K562 (cell line): Measurements from ENCODE around the gene TYRO3. TPM values are rescaled to one million over a fixed set of nuclear protein-coding genes. Genes with fewer than 3 reads are reported as not detected.

Experiments used
- ZNF318 ChIP-seq, 2 experiments: fragments of 450-650 bp; IDR thresholded peaks; 2 replicates each; pipeline ENCODE4 v1.6.1; 2016; ENCODE audit warnings: mild to moderate bottlenecking in 2 of 2, borderline replicate concordance in 1 of 2, low read depth in 1 of 2, moderate library complexity in 1 of 2
- polyA plus RNA-seq, 8 experiments: library from polyadenylated mRNA; depleted of rRNA in 4 of 8; stranded (reverse) in 5 of 8; unstranded in 3 of 8; fragments of >200 nt; fragmentation: Nextera tagmentation in 2 of 8; fragmentation: Illumina TruSeq in 1 of 8; extraction: Ambion mirVana in 2 of 8; extraction: Trizol in 1 of 8; gene quantifications; 2 replicates each; pipeline versions ENCODE4 v1.2.1 to v1.2.3, GENCODE V29; 2011 to 2014; ENCODE audit warnings: inconsistent platforms in 1 of 8, missing spikeins in 1 of 8
- total RNA-seq, 7 experiments: library from RNA; depleted of rRNA in 6 of 7; stranded (reverse); fragments of >200 nt in 6 of 7; fragmentation: Illumina TruSeq in 2 of 7; extraction: Trizol in 2 of 7; gene quantifications; 2 replicates each; pipeline versions ENCODE4 v1.2.1 to v1.2.3, GENCODE V29; 2011 to 2021; ENCODE audit warnings: low replicate concordance in 1 of 7

Gene TYRO3
- total and polyA plus RNA-seq, 9 of the 15 experiments (the other 6 are each of a cell fraction or from before 2014, with no cell fraction given): 2.6 to 39.6 (median 18.6) TPM

- no peak for TF ChIP-seq ZNF318 (IDR thresholded peaks at IDR 0.05; ENCODE audit: borderline replicate concordance in 1 of 2, low read depth in 1 of 2)
Measured at GRCh38 chr15:41567862-41568261, 8.8 kb downstream of the TYRO3 start (continued).
